Measurements from ENCODE around the gene ZNF182. TPM values are rescaled to one million over a fixed set of nuclear protein-coding genes. Genes with fewer than 3 reads are reported as not detected.
"Not testable (repeated sequence)": the region's sequence is repeated elsewhere in the genome, so short reads cannot be mapped to it uniquely, and the experiment has no call there.

Gene ZNF182
- total RNA-seq, 1 donor from 2014 or later: 15.2 TPM

DNA sequence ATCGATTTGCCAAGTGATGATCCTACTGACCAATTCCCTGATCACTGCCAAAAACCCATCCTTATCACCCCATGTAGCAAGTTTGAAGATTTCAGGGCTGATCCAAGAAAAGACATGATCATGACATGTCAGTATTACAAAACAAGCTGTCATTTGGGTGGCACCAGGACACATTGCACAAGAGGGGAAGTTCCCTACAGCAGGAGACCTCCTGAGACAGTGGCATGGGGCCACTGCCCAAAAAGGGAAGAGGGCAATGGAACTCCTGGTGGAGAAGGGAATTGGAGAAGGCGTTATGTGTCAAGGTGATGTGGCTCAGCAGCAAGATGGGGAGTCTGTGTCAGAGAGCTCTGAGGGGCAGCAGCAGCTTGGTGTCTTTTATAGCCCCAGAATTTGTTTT lies 43.4 kb downstream of the ZNF182 start:
- TF ChIP-seq EZH2 (IDR thresholded peaks at IDR 0.05) (no peak), EZH2phosphoT487 (IDR thresholded peaks at IDR 0.05) (no peak), CTCF (IDR thresholded peaks at IDR 0.05) (no peak)
- no peaks in the 10 kb centered on the region for H3F3A ChIP-seq (ENCODE audit: low read depth)
- no peaks in the 10 kb centered on the region for H3K79me2 ChIP-seq (ENCODE audit: low read depth)
- peaks cover 8% of the 10 kb centered on the region for H3K9me3 ChIP-seq (ENCODE audit: low read depth)
- Mint-ChIP-seq H3K27me3 (ENCODE audit: insufficient read depth, low read depth) (no peaks in the 10 kb centered on the region), H3K9me3 (peaks cover 32% of the 10 kb centered on the region), H3K4me3 (no peak overlapping the region), H3K36me3 (peaks cover 2% of the 10 kb centered on the region), H3K27ac (no peak overlapping the region), H3K4me1 (peaks cover 4% of the 10 kb centered on the region)
- H4K20me1 ChIP-seq (ENCODE audit: low read depth): no peaks in the 10 kb centered on the region
- no peaks in the 10 kb centered on the region for H3K27me3 ChIP-seq
- no peak overlapping the region for H3K4me2 ChIP-seq
- H3K4me1 ChIP-seq: no peaks in the 10 kb centered on the region
- H3K9ac ChIP-seq: no peak overlapping the region
- H3K4me3 ChIP-seq: no peak overlapping the region
- no peaks in the 10 kb centered on the region for H3K36me3 ChIP-seq
- H2AFZ ChIP-seq (replicated peaks): no peak overlapping the region
- DNase-seq (ENCODE audit: low spot score): no peak
- no peak overlapping the region for H3K27ac ChIP-seq

DNA sequence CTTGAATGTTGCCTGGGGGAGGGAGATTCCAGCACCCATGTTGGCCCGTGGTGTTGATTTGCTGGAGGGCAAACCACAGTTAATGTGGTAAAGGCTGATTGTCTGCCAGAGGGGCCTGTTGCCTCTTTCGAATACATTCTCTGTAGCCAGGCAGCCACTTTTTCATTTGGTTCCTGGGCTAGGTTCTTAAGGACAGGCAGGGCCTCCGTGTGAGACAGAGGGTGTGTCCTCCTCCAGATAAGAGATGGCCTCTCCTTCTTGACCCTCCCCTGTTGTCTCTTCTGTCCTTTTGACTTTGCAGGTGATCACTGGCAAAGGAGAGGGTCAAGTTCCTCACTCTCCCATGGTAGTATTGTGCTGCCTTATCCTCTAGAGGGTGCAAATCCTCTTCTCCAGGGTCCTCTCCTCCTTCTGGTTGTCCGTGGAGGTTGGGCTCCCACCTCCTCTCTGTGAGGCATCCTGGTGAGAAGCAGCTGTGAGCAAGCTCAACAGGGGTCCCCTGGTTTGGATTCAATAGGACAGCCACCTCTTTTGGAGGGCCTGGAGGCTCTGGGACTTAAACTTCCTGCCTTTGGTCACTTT lies 44.9 kb downstream of the ZNF182 start:
- no peaks in the 10 kb centered on the region for H3K4me1 ChIP-seq
- no peak overlapping the region for H3K27ac Mint-ChIP-seq
- H3K9me3 Mint-ChIP-seq: peaks cover 22% of the 10 kb centered on the region
- peaks cover 4% of the 10 kb centered on the region for H3K4me1 Mint-ChIP-seq
- no peak for TF ChIP-seq EZH2phosphoT487 (IDR thresholded peaks at IDR 0.05)
- TF ChIP-seq EZH2 (IDR thresholded peaks at IDR 0.05): no peak
- no peak for TF ChIP-seq CTCF (IDR thresholded peaks at IDR 0.05)
- peaks cover 6% of the 10 kb centered on the region for H3K9me3 ChIP-seq (ENCODE audit: low read depth)
- no peak overlapping the region for H3K27ac ChIP-seq
- H3K79me2 ChIP-seq (ENCODE audit: low read depth): no peaks in the 10 kb centered on the region
- H3K4me3 ChIP-seq: no peak overlapping the region
- H3K36me3 Mint-ChIP-seq: peaks cover 2% of the 10 kb centered on the region
- H3K27me3 ChIP-seq: no peaks in the 10 kb centered on the region
- no peak overlapping the region for H3K4me2 ChIP-seq
- no peak overlapping the region for H3K9ac ChIP-seq
- H3K36me3 ChIP-seq: no peaks in the 10 kb centered on the region
- no peak overlapping the region for H3K4me3 Mint-ChIP-seq
- H4K20me1 ChIP-seq (ENCODE audit: low read depth): no peaks in the 10 kb centered on the region
- H3F3A ChIP-seq (ENCODE audit: low read depth): no peaks in the 10 kb centered on the region
- DNase-seq (ENCODE audit: low spot score): no peak
- H2AFZ ChIP-seq (replicated peaks): no peak overlapping the region
- no peaks in the 10 kb centered on the region for H3K27me3 Mint-ChIP-seq (ENCODE audit: insufficient read depth, low read depth)

- H3K36me3 Mint-ChIP-seq; H3F3A ChIP-seq (ENCODE audit: low read depth): not testable (repeated sequence)
These were observed 45.6 kb downstream of the ZNF182 start for GRCh38 chrX:47958206-47958605.

GRCh38 chrX:47956016-47956415 lies 47.8 kb downstream of the ZNF182 start:
- Mint-ChIP-seq H3K4me1 (no peaks in the 10 kb centered on the region), H3K36me3 (peaks cover 2% of the 10 kb centered on the region), H3K4me3 (no peak overlapping the region), H3K27me3 (ENCODE audit: insufficient read depth, low read depth) (peaks cover 2% of the 10 kb centered on the region), H3K27ac (no peak overlapping the region), H3K9me3 (peaks cover 24% of the 10 kb centered on the region)
- no peak overlapping the region for H3K4me3 ChIP-seq
- no peaks in the 10 kb centered on the region for H3K4me1 ChIP-seq
- peaks cover 10% of the 10 kb centered on the region for H3K9me3 ChIP-seq (ENCODE audit: low read depth)
- H3K27me3 ChIP-seq: no peaks in the 10 kb centered on the region
- H3F3A ChIP-seq (ENCODE audit: low read depth): no peaks in the 10 kb centered on the region
- H3K27ac ChIP-seq: no peak overlapping the region
- H3K4me2 ChIP-seq: no peak overlapping the region
- no peaks in the 10 kb centered on the region for H4K20me1 ChIP-seq (ENCODE audit: low read depth)
- H3K9ac ChIP-seq: no peak overlapping the region
- peaks cover 4% of the 10 kb centered on the region for H3K36me3 ChIP-seq
- TF ChIP-seq EZH2phosphoT487 (IDR thresholded peaks at IDR 0.05) (no peak), CTCF (IDR thresholded peaks at IDR 0.05) (no peak)
- no peak for DNase-seq (ENCODE audit: low spot score)
- H3K79me2 ChIP-seq (ENCODE audit: low read depth): no peaks in the 10 kb centered on the region
- H2AFZ ChIP-seq (replicated peaks): no peak overlapping the region

More at GRCh38 chrX:47958206-47958605, 45.6 kb downstream of the ZNF182 start:
- not testable (repeated sequence) for H3K27ac Mint-ChIP-seq; H3K4me2 ChIP-seq; H3K4me3 ChIP-seq; H3K27me3 ChIP-seq; H3K27ac ChIP-seq; H3K4me1 Mint-ChIP-seq; H3K9ac ChIP-seq; DNase-seq (ENCODE audit: low spot score); H2AFZ ChIP-seq (replicated peaks); H3K79me2 ChIP-seq (ENCODE audit: low read depth); H3K9me3 ChIP-seq (ENCODE audit: low read depth); H4K20me1 ChIP-seq (ENCODE audit: low read depth); H3K27me3 Mint-ChIP-seq (ENCODE audit: insufficient read depth, low read depth); H3K36me3 ChIP-seq; H3K4me3 Mint-ChIP-seq; H3K4me1 ChIP-seq
- H3K9me3 Mint-ChIP-seq: peaks cover 25% of the 10 kb centered on the region

DNA sequence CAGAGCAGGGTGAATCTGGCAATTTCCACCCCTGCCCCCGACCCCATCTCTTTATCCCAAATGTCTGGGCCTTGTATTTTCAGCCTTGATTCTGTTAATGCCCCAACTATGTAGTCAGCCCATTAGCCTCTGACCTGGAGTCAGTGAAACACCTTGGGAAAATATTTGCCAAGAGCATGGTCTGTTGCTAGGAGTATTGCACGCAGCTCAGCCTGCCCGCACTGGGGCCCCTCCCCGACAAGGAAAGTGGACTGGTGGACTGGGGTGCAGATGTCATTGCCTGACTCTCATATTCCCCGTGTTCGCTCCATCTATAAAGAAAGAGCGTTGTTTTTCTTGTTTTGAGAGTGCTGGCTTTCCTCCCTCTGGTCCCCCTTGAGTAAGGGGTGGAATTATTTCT lies 48.5 kb downstream of the ZNF182 start:
- not testable (repeated sequence) for H3K4me3 Mint-ChIP-seq; H3K9ac ChIP-seq; H3K4me3 ChIP-seq; H3K79me2 ChIP-seq (ENCODE audit: low read depth); H3K4me1 ChIP-seq; DNase-seq (ENCODE audit: low spot score); H3F3A ChIP-seq (ENCODE audit: low read depth); H3K4me1 Mint-ChIP-seq; H3K27ac Mint-ChIP-seq; H3K27ac ChIP-seq; H3K27me3 Mint-ChIP-seq (ENCODE audit: insufficient read depth, low read depth); H4K20me1 ChIP-seq (ENCODE audit: low read depth); H3K27me3 ChIP-seq; H3K36me3 ChIP-seq; H3K4me2 ChIP-seq; H2AFZ ChIP-seq (replicated peaks); H3K36me3 Mint-ChIP-seq
- peaks cover 26% of the 10 kb centered on the region for H3K9me3 Mint-ChIP-seq
- H3K9me3 ChIP-seq (ENCODE audit: low read depth): peaks cover 13% of the 10 kb centered on the region
